Testis (tissue), 2 donors: ENCODE results near the gene UBE3B.

Experiments used
- POLR2A ChIP-seq: fragments of 450-650 bp; IDR thresholded peaks from one replicate; pipeline ENCODE4 v1.6.1; 2017; ENCODE audit warnings: antibody characterized with exemption, mild to moderate bottlenecking, moderate library complexity
- TF ChIP-seq, protein P1 (sequence below), 3 experiments: fragments of 450-650 bp in 2 of 3; fragments of 200-600 bp in 1 of 3; sonication (generic) in 1 of 3; IDR thresholded peaks; one replicate each; pipeline ENCODE4 v1.5.1; 2016 to 2019; ENCODE audit warnings: antibody characterized with exemption in 3 of 3, mild to moderate bottlenecking in 2 of 3, moderate library complexity in 1 of 3

DNA sequence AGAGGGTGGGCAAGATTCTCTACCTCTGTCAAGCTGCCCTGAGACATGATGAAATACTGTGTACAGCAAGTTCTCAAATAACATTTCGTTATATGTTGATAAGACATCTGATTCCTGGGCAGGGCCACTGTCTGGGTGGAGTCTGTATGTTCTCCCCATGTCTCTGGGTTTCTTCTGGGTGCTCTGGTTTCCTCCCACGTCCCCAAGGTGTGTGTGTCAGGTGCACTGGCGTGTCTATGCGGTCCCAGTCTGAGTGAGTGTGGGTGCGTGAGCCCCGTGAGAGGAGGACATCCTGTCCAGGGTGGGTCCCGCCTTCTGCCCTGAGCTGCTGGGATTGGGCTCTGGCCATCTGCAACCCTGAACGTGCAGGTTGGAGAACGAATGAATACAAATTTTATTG lies 30.0 kb upstream of the UBE3B start:
- TF ChIP-seq, protein P1, sequence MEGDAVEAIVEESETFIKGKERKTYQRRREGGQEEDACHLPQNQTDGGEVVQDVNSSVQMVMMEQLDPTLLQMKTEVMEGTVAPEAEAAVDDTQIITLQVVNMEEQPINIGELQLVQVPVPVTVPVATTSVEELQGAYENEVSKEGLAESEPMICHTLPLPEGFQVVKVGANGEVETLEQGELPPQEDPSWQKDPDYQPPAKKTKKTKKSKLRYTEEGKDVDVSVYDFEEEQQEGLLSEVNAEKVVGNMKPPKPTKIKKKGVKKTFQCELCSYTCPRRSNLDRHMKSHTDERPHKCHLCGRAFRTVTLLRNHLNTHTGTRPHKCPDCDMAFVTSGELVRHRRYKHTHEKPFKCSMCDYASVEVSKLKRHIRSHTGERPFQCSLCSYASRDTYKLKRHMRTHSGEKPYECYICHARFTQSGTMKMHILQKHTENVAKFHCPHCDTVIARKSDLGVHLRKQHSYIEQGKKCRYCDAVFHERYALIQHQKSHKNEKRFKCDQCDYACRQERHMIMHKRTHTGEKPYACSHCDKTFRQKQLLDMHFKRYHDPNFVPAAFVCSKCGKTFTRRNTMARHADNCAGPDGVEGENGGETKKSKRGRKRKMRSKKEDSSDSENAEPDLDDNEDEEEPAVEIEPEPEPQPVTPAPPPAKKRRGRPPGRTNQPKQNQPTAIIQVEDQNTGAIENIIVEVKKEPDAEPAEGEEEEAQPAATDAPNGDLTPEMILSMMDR (IDR thresholded peaks at IDR 0.05), result no peak
- TF ChIP-seq POLR2A, result no peak
